GM12878 (cell line): ENCODE measurements around the gene CD1D. TPM values are rescaled to one million over a fixed set of nuclear protein-coding genes. Genes with fewer than 3 reads are reported as not detected.

ENCODE experiments used
- ATAC-seq: fragments of 200-7000 bp; cut with Tn5 transposase; 3 replicates; pipeline ENCODE4 v1.9.1; 2020; ENCODE audit warnings: mild to moderate bottlenecking, moderate library complexity
- BruUV-seq: library from RNA; stranded (reverse); fragments of 400-500 nt; replicated peaks from 2 replicates; lab custom pipeline; 2021; lab: Mats Ljungman, UMichigan
- CTCF ChIA-PET: fragments of 300-600 bp; sonication (Branson Sonifier 250); formaldehyde crosslinking; extraction: SDS; loops from one replicate; lab custom pipeline; 2021; ENCODE audit warnings: inconsistent platforms; lab: Yijun Ruan, JAX
- POLR2A ChIA-PET: fragments of 350-600 bp; formaldehyde crosslinking; extraction: SDS; loops from one replicate; lab custom pipeline; 2021; ENCODE audit warnings: inconsistent platforms; lab: Charles Lee
- RAD21 ChIA-PET: fragments of 300-600 bp; sonication (Branson Sonifier 250); formaldehyde crosslinking; loops from one replicate; lab custom pipeline; 2023; ENCODE audit warnings: antibody characterized with exemption; ENCODE audit not compliant: unreplicated experiment; lab: Charles Lee
- SMC1A ChIA-PET: fragments of 300-600 bp; sonication (Branson Sonifier 250); formaldehyde crosslinking; loops from one replicate; lab custom pipeline; 2023; ENCODE audit not compliant: unreplicated experiment, uncharacterized antibody; lab: Charles Lee
- DNase-seq: peaks from one replicate; pipeline ENCODE4 v3.0.0-alpha.2; 2011; ENCODE audit warnings: low read depth, low spot score
- FAIRE-seq: peaks from 3 replicates; lab custom pipeline; 2011; peaks lifted over from hg19 to GRCh38; lab: Jason Lieb, UNC
- H2AFZ ChIP-seq: 2 replicates; pipeline ENCODE4 v1.6.0; 2011; ENCODE audit warnings: low read depth, low read length, control low read depth; ENCODE audit not compliant: control insufficient read depth
- H3K27ac ChIP-seq: 2 replicates; pipeline ENCODE4 v1.5.1; 2011; ENCODE audit warnings: control low read depth; ENCODE audit not compliant: control insufficient read depth, insufficient read depth
- H3K27me3 ChIP-seq, 2 experiments: replicated peaks in 1 of 2; 2 replicates each; pipeline versions ENCODE4 v1.6.0 to v1.6.1; 2011; ENCODE audit warnings: low read length in 1 of 2; ENCODE audit not compliant: control insufficient read depth in 2 of 2, insufficient read depth in 2 of 2
- H3K36me3 ChIP-seq, 2 experiments: 2 replicates each; pipeline ENCODE4 v1.5.1; 2011; ENCODE audit warnings: low read length in 1 of 2; ENCODE audit not compliant: control insufficient read depth in 2 of 2, insufficient read depth in 2 of 2
- H3K4me1 ChIP-seq: 2 replicates; pipeline ENCODE4 v1.6.1; 2011; ENCODE audit warnings: mild to moderate bottlenecking, low read length, moderate library complexity, mixed read lengths; ENCODE audit not compliant: control insufficient read depth, insufficient read depth
- H3K4me2 ChIP-seq: 2 replicates; pipeline ENCODE4 v1.6.0; 2011; ENCODE audit warnings: control low read depth; ENCODE audit not compliant: control insufficient read depth, insufficient read depth
- H3K4me3 ChIP-seq: fragments of 200-600 bp; sonication (generic); 2 replicates; pipeline ENCODE4 v1.5.1; 2016
- H3K79me2 ChIP-seq: 2 replicates; pipeline ENCODE4 v1.6.0; 2011; ENCODE audit warnings: low read length; ENCODE audit not compliant: control insufficient read depth, insufficient read depth
- H3K9ac ChIP-seq: 2 replicates; pipeline ENCODE4 v1.8.0; 2011; ENCODE audit warnings: low read length, control low read depth, mixed read lengths; ENCODE audit not compliant: control insufficient read depth, insufficient read depth
- H3K9me3 ChIP-seq: replicated peaks from 3 replicates; pipeline ENCODE4 v1.5.1; 2011; ENCODE audit warnings: mild to moderate bottlenecking, low read length; ENCODE audit not compliant: control insufficient read depth, insufficient read depth
- H4K20me1 ChIP-seq: 2 replicates; pipeline ENCODE4 v1.6.0; 2011; ENCODE audit not compliant: control insufficient read depth, insufficient read depth
- ATF7 ChIP-seq: fragments of 450-650 bp; IDR thresholded peaks from 2 replicates; pipeline ENCODE4 v1.6.1; 2016; ENCODE audit warnings: low read depth, mild to moderate bottlenecking
- EGR1 ChIP-seq, 2 experiments: IDR thresholded peaks; 1 replicate in 1 of 2; 2 replicates in 1 of 2; pipeline ENCODE4 v1.6.1; 2011 to 2012; ENCODE audit warnings: low read depth in 2 of 2, low read length in 2 of 2, borderline replicate concordance in 1 of 2, mild to moderate bottlenecking in 1 of 2, moderate library complexity in 1 of 2
- HDAC6 ChIP-seq: fragments of 200-600 bp; sonication (generic); IDR thresholded peaks from one replicate; pipeline ENCODE4 v1.8.0; 2017; ENCODE audit warnings: antibody characterized with exemption; ENCODE audit not compliant: unreplicated experiment
- HSF1 ChIP-seq: fragments of 150-350 bp; IDR thresholded peaks from 2 replicates; pipeline ENCODE4 v1.6.1; 2014; ENCODE audit warnings: mild to moderate bottlenecking, low read depth, low read length
- MEF2B ChIP-seq: fragments of 450-650 bp; IDR thresholded peaks from 2 replicates; pipeline ENCODE4 v1.6.1; 2018; ENCODE audit warnings: mild to moderate bottlenecking, moderate library complexity; ENCODE audit not compliant: partially characterized antibody, poor library complexity, severe bottlenecking
- MTA3 ChIP-seq: IDR thresholded peaks from 2 replicates; pipeline ENCODE4 v1.6.1; 2012; ENCODE audit warnings: low read length, inconsistent platforms, borderline replicate concordance
- MXI1 ChIP-seq: fragments of 150-350 bp; IDR thresholded peaks from 2 replicates; pipeline ENCODE4 v1.6.1; 2011; ENCODE audit warnings: low read depth, mild to moderate bottlenecking, inconsistent platforms, low read length, improper control_type of control experiment
- RCOR1 ChIP-seq: conservative IDR thresholded peaks from 2 replicates; pipeline ENCODE4 v1.6.1; 2012; ENCODE audit warnings: low read depth, low read length, improper control_type of control experiment
- TBL1XR1 ChIP-seq: IDR thresholded peaks from 2 replicates; pipeline ENCODE4 v1.6.1; 2012; ENCODE audit warnings: low read depth, low read length, improper control_type of control experiment
- TCF3 ChIP-seq: IDR thresholded peaks from 2 replicates; pipeline ENCODE4 v1.6.1; 2012; ENCODE audit warnings: low read depth, mild to moderate bottlenecking, low read length, borderline replicate concordance; ENCODE audit not compliant: insufficient read depth
- WGBS: methylation state at CpG from one replicate; pipeline ENCODE4 v1.1.6; 2016; ENCODE audit warnings: low lambda C conversion rate; ENCODE audit not compliant: insufficient replicate concordance, insufficient coverage; ENCODE audit errors: missing lambda C conversion rate; 5-methylcytosine and 5-hydroxymethylcytosine counted together
- in situ Hi-C: fragments of 300-500 bp; cut with MboI; formaldehyde crosslinking; loops from 9 replicates; pipeline ENCODE4 v1.14.3; 2018; ENCODE audit warnings: mixed read lengths
- intact Hi-C: fragments of 100-400 bp; cut with micrococcal nuclease; formaldehyde crosslinking; loops from one replicate; pipeline ENCODE4 v1.14.2; 2022; ENCODE audit not compliant: unreplicated experiment
- polyA plus RNA-seq, 11 experiments: library from polyadenylated mRNA; depleted of rRNA in 4 of 11; unstranded in 6 of 11; stranded (reverse) in 5 of 11; fragments of >200 nt; fragmentation: Nextera tagmentation in 4 of 11; fragmentation: Illumina TruSeq in 1 of 11; extraction: Ambion mirVana in 4 of 11; extraction: Trizol in 1 of 11; gene quantifications; 1 replicate in 1 of 11; 2 replicates in 10 of 11; pipeline versions ENCODE4 v1.2.1 to v1.2.3, GENCODE V29; 2011 to 2016; ENCODE audit warnings: inconsistent platforms in 2 of 11, missing spikeins in 2 of 11, low read depth in 1 of 11
- total RNA-seq, 4 experiments: library from RNA; depleted of rRNA in 3 of 4; stranded (reverse); fragments of >200 nt in 3 of 4; fragmentation: Illumina TruSeq in 1 of 4; extraction: Trizol in 1 of 4; gene quantifications; 2 replicates each; pipeline versions ENCODE4 v1.2.1 to v1.2.3, GENCODE V29; 2013 to 2021
- TF ChIP-seq, protein P1 (sequence below): IDR thresholded peaks from 2 replicates; pipeline ENCODE4 v1.6.1; 2012; ENCODE audit warnings: low read length, inconsistent platforms
- TF ChIP-seq, protein P2 (sequence below): fragments of 150-350 bp; IDR thresholded peaks from 2 replicates; pipeline ENCODE4 v1.6.1; 2016; ENCODE audit warnings: low read depth, low read length

CD1D gene
- total and polyA plus RNA-seq, 10 of the 15 experiments (the other 5 are each of a cell fraction or from before 2014, with no cell fraction given) = 0.21 to 1.4 (median 0.73) TPM; not detected in 2

- TF ChIP-seq RCOR1 (no peak), MTA3 (no peak), MXI1 (no peak)
- TF ChIP-seq, all 136 proteins: peak for 0
Observed at GRCh38 chr1:158204458-158204827, 23.7 kb downstream of the CD1D start (continued).

- DNase-seq = no peak
- ChIA-PET RAD21 (interaction anchor here (1.4 to 2.1 kb wide), 2 partner anchors 121 to 790 kb away, joined by 5 to 8 read pairs; no protein-coding TSS in a partner anchor), SMC1A (interaction anchor here (0.8 to 1.4 kb wide), 4 partner anchors 38 to 288 kb away, joined by 3 to 5 read pairs (median 3); no protein-coding TSS in a partner anchor), CTCF (interaction anchor here (1.8 kb wide), 1 partner anchor 121 kb away, joined by 11 read pairs; no protein-coding TSS in a partner anchor), POLR2A (no interaction called here)
- no peaks in the 10 kb centered on the region for H4K20me1 ChIP-seq
- no peaks in the 10 kb centered on the region for H3K9me3 ChIP-seq
- no TSS peak for BruUV-seq
- H2AFZ ChIP-seq = no peak overlapping the region
- H3K79me2 ChIP-seq = no peaks in the 10 kb centered on the region
- 50% methylated on average over 1 of the region's 1 CpG for WGBS
- in situ Hi-C loops (loop anchor here (10.0 kb wide), 1 partner anchor 126 kb away; the partner anchor contains the start of gene CD1B), intact Hi-C loops (no loop called here)
- no peak overlapping the region for H3K4me3 ChIP-seq
- no peaks in the 10 kb centered on the region for H3K4me1 ChIP-seq
- H3K4me2 ChIP-seq = no peak overlapping the region
- no peak overlapping the region for H3K9ac ChIP-seq
- H3K27ac ChIP-seq = no peak overlapping the region
- H3K36me3 ChIP-seq = no peaks in the 10 kb centered on the region
- ATAC-seq = no peak
- FAIRE-seq = no peak
- 0 out of 4 replicates have a peak, but pooled peaks cover 0 to 2% of the 10 kb centered on the region in 2 experiments for H3K27me3 ChIP-seq
- TF ChIP-seq TBL1XR1 (no peak), MEF2B (no peak), ATF7 (no peak), EGR1 (IDR thresholded peaks at IDR 0.05; ENCODE audit: borderline replicate concordance in 1 of 2, low read depth in 2 of 2, low read length in 2 of 2) (no peak), TCF3 (no peak), HSF1 (no peak), HDAC6 (no peak)
- TF ChIP-seq, protein P1, sequence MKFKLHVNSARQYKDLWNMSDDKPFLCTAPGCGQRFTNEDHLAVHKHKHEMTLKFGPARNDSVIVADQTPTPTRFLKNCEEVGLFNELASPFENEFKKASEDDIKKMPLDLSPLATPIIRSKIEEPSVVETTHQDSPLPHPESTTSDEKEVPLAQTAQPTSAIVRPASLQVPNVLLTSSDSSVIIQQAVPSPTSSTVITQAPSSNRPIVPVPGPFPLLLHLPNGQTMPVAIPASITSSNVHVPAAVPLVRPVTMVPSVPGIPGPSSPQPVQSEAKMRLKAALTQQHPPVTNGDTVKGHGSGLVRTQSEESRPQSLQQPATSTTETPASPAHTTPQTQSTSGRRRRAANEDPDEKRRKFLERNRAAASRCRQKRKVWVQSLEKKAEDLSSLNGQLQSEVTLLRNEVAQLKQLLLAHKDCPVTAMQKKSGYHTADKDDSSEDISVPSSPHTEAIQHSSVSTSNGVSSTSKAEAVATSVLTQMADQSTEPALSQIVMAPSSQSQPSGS = no peak
- TF ChIP-seq, protein P2, sequence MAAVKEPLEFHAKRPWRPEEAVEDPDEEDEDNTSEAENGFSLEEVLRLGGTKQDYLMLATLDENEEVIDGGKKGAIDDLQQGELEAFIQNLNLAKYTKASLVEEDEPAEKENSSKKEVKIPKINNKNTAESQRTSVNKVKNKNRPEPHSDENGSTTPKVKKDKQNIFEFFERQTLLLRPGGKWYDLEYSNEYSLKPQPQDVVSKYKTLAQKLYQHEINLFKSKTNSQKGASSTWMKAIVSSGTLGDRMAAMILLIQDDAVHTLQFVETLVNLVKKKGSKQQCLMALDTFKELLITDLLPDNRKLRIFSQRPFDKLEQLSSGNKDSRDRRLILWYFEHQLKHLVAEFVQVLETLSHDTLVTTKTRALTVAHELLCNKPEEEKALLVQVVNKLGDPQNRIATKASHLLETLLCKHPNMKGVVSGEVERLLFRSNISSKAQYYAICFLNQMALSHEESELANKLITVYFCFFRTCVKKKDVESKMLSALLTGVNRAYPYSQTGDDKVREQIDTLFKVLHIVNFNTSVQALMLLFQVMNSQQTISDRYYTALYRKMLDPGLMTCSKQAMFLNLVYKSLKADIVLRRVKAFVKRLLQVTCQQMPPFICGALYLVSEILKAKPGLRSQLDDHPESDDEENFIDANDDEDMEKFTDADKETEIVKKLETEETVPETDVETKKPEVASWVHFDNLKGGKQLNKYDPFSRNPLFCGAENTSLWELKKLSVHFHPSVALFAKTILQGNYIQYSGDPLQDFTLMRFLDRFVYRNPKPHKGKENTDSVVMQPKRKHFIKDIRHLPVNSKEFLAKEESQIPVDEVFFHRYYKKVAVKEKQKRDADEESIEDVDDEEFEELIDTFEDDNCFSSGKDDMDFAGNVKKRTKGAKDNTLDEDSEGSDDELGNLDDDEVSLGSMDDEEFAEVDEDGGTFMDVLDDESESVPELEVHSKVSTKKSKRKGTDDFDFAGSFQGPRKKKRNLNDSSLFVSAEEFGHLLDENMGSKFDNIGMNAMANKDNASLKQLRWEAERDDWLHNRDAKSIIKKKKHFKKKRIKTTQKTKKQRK = no peak
Observed at GRCh38 chr1:158208586-158209116, 28.0 kb downstream of the CD1D start.
